CD4-positive, alpha-beta T cell (primary cell): Measurements from ENCODE around the gene EEFSEC. TPM values are rescaled to one million over a fixed set of nuclear protein-coding genes. Genes with fewer than 3 reads are reported as not detected.

Source experiments
- ATAC-seq: fragments of 200-7000 bp; cut with Tn5 transposase; one replicate; pipeline ENCODE4 v1.10.0; 2022; ENCODE audit warnings: mild to moderate bottlenecking; ENCODE audit not compliant: poor library complexity
- CTCF ChIA-PET: fragments of 350-600 bp; sonication (Branson Sonifier 250); formaldehyde crosslinking; loops from one replicate; lab custom pipeline; 2021; ENCODE audit warnings: antibody characterized with exemption, inconsistent platforms; lab: Charles Lee
- POLR2A ChIA-PET: fragments of 350-600 bp; sonication (Branson Sonifier 250); formaldehyde crosslinking; loops from one replicate; lab custom pipeline; 2021; ENCODE audit warnings: antibody characterized with exemption, inconsistent platforms; lab: Charles Lee
- DNase-seq, 14 experiments: peaks; one replicate each; pipeline ENCODE4 v3.0.0-alpha.2; 2013 to 2020; ENCODE audit warnings: mixed read lengths in 2 of 14
- H3K27ac ChIP-seq, 2 donors: one replicate each; pipeline versions ENCODE4 v1.5.1 to v1.7.0; 2013; ENCODE audit warnings: low read length in 2 of 2, low read depth in 1 of 2, mild to moderate bottlenecking in 1 of 2
- H3K27me3 ChIP-seq, 2 experiments: 1 replicate in 1 of 2; 2 replicates in 1 of 2; pipeline versions ENCODE4 v1.6.1 to v1.7.0; 2013; ENCODE audit warnings: low read length in 2 of 2, control low read depth in 1 of 2, mild to moderate bottlenecking in 1 of 2, moderate library complexity in 1 of 2; ENCODE audit not compliant: insufficient read depth in 2 of 2, control insufficient read depth in 1 of 2
- H3K36me3 ChIP-seq: one replicate; pipeline ENCODE4 v1.6.1; 2013; ENCODE audit warnings: low read length, control low read depth; ENCODE audit not compliant: insufficient read depth
- H3K4me1 ChIP-seq: one replicate; pipeline ENCODE4 v1.6.1; 2013; ENCODE audit warnings: low read length, control low read depth; ENCODE audit not compliant: insufficient read depth
- H3K4me3 ChIP-seq: one replicate; pipeline ENCODE4 v1.5.1; 2013; ENCODE audit warnings: mild to moderate bottlenecking, low read length, moderate library complexity
- H3K9me3 ChIP-seq, 2 experiments: 1 replicate in 1 of 2; 2 replicates in 1 of 2; pipeline versions ENCODE4 v1.6.1 to v1.7.0; 2013; ENCODE audit warnings: low read length in 2 of 2, mild to moderate bottlenecking in 2 of 2, control low read depth in 1 of 2, moderate library complexity in 1 of 2; ENCODE audit not compliant: control insufficient read depth in 1 of 2, insufficient read depth in 1 of 2
- H3K27ac Mint-ChIP-seq: one replicate; pipeline ENCODE4 v1.8.0; 2020; ENCODE audit warnings: mixed read lengths
- H3K27me3 Mint-ChIP-seq: one replicate; pipeline ENCODE4 v1.8.0; 2021; ENCODE audit warnings: mixed read lengths
- H3K36me3 Mint-ChIP-seq: one replicate; pipeline ENCODE4 v1.8.0; 2021; ENCODE audit warnings: low read depth, mixed read lengths
- H3K4me1 Mint-ChIP-seq: one replicate; pipeline ENCODE4 v1.8.0; 2021; ENCODE audit warnings: low read depth, mixed read lengths
- H3K4me3 Mint-ChIP-seq: one replicate; pipeline ENCODE4 v1.8.0; 2020; ENCODE audit warnings: mild to moderate bottlenecking, mixed read lengths
- H3K9me3 Mint-ChIP-seq: one replicate; pipeline ENCODE4 v1.8.0; 2020; ENCODE audit warnings: mixed read lengths
- intact Hi-C, 2 experiments: fragments of 100-400 bp; cut with DNase I in 1 of 2; cut with micrococcal nuclease in 1 of 2; formaldehyde crosslinking; loops; one replicate each; pipeline versions ENCODE4 v1.15.1 to v1.9.0; 2023 to 2025; cut with DNase I, micrococcal nuclease
- total RNA-seq, 174 experiments: library from RNA in 2 of 174; stranded (reverse) in 2 of 174; gene quantifications; one replicate each; pipeline ENCODE4 v1.2.3 and lab custom pipeline; 2021 to 2026
- TF ChIP-seq, protein P1 (sequence below): fragments of 200-600 bp; IDR thresholded peaks from one replicate; pipeline ENCODE4 v1.8.0; 2022; ENCODE audit warnings: antibody characterized with exemption, mild to moderate bottlenecking

The EEFSEC gene
- total RNA-seq, 2 experiments from 2014 or later: 13.1 to 13.9 TPM

DNA sequence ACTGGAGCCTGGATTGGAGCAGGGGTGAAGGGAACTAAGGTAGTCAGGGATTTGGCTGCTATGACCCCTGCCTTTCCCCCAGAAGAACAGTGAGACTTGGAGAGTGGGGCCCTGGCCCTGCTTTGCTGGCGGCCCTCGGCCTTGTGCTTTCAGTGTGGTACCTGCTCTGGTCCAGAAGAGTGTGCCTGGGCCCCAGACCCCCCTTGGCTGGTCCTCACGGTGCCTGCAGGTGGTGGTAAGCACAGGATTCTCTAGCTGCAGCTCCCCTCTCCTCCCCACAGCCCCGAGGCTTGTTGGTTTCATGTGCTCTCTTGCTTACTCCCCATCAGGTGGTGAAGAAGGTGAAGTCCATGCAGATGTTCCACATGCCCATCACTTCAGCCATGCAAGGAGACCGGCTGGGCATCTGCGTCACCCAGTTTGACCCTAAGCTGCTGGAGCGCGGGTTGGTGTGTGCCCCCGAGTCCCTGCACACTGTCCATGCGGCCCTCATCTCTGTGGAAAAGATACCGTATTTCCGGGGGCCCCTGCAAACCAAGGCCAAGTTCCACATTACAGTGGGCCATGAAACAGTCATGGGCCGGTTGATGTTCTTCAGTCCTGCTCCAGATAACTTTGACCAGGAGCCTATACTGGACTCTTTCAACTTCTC, 187.7 kb downstream of the EEFSEC start:
- no peak overlapping the region for H3K27ac ChIP-seq
- Mint-ChIP-seq H3K36me3 (peaks cover 56% of the 10 kb centered on the region), H3K9me3 (no peaks in the 10 kb centered on the region)

DNA sequence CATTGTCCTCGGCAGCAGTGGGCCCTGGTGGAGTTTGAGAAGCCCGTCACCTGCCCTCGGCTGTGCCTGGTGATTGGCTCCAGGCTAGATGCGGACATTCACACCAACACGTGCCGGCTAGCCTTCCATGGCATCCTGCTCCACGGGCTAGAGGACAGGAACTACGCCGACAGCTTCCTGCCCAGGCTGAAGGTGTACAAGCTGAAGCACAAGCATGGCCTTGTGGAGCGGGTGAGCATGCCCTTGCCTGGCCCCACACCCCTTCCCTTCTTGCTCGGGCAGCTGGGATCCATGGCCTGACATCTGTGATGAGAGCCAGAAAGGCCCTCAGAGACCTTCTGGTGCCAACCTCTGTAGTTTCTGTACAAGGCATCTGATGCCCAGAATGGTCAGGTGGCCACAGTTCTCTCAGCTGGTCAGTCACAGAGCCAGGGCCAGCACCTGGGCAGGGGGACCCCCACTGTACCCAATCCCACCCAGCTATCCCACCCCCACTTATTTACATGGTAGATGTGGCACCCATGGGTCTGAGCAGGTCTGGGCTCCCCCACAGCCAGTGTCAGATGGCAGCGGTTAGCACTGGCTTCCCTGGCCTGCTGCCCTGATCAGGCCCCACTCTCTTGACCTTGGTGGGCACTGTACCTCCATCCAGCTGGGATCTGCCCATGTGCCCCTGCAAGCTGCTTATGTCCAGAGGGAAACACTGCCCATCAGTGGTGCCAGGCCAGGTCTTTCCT, 188.5 kb downstream of the EEFSEC start:
- H3K4me3 ChIP-seq: no peak overlapping the region
- no peak overlapping the region for H3K27ac Mint-ChIP-seq
- TF ChIP-seq, protein P1, sequence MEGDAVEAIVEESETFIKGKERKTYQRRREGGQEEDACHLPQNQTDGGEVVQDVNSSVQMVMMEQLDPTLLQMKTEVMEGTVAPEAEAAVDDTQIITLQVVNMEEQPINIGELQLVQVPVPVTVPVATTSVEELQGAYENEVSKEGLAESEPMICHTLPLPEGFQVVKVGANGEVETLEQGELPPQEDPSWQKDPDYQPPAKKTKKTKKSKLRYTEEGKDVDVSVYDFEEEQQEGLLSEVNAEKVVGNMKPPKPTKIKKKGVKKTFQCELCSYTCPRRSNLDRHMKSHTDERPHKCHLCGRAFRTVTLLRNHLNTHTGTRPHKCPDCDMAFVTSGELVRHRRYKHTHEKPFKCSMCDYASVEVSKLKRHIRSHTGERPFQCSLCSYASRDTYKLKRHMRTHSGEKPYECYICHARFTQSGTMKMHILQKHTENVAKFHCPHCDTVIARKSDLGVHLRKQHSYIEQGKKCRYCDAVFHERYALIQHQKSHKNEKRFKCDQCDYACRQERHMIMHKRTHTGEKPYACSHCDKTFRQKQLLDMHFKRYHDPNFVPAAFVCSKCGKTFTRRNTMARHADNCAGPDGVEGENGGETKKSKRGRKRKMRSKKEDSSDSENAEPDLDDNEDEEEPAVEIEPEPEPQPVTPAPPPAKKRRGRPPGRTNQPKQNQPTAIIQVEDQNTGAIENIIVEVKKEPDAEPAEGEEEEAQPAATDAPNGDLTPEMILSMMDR: no peak
- ChIA-PET CTCF (no interaction called here), POLR2A (no interaction called here)
- no peaks in the 10 kb centered on the region for H3K27me3 ChIP-seq
- H3K36me3 Mint-ChIP-seq: peaks cover 51% of the 10 kb centered on the region
- no peaks in the 10 kb centered on the region for H3K9me3 Mint-ChIP-seq
- H3K27me3 Mint-ChIP-seq: no peaks in the 10 kb centered on the region
- no peak overlapping the region for H3K4me3 Mint-ChIP-seq
- ATAC-seq (no peak), DNase-seq (no peak)
- H3K4me1 ChIP-seq: no peaks in the 10 kb centered on the region
- H3K27ac ChIP-seq: no peak overlapping the region
- intact Hi-C loops: no loop called here
- H3K36me3 ChIP-seq: peaks cover 36% of the 10 kb centered on the region
- H3K4me1 Mint-ChIP-seq: no peaks in the 10 kb centered on the region
- no peaks in the 10 kb centered on the region for H3K9me3 ChIP-seq

More for the DNA sequence above, 187.7 kb downstream of the EEFSEC start:
- no peaks in the 10 kb centered on the region for H3K27me3 ChIP-seq
- TF ChIP-seq, protein P1: no peak
- intact Hi-C loops: no loop called here
- H3K4me3 ChIP-seq: no peak overlapping the region
- Mint-ChIP-seq H3K4me1 (no peaks in the 10 kb centered on the region), H3K27me3 (no peaks in the 10 kb centered on the region), H3K4me3 (no peak overlapping the region), H3K27ac (no peak overlapping the region)
- no peaks in the 10 kb centered on the region for H3K9me3 ChIP-seq
- DNase-seq (no peak), ATAC-seq (no peak)
- ChIA-PET POLR2A (no interaction called here), CTCF (no interaction called here)
- peaks cover 40% of the 10 kb centered on the region for H3K36me3 ChIP-seq
- no peaks in the 10 kb centered on the region for H3K4me1 ChIP-seq

DNA sequence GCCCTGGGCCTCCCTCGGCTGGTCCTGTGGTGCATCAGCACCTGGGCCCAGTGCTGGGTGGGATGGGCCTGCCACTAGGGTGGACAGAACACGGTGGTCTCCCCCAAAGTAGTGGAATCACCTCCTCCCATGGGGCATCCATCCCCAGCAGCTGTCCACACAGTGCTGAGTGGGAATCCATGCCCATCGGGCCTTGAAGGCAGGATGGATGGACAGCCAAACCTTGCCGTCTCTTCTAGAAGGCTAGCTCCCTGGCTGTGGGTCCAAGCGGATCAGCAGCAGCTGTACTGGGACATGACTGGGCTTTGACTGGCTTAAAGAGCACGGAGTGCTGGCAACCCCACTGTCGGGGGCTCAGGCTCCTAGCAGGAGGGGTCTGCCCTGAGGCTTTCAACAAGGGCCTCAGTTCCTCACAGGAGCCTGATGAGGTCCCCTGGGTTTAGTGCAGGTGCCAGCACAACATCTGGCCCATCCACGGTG, 189.5 kb downstream of the EEFSEC start:
- ATAC-seq (no peak), DNase-seq (no peak)
- Mint-ChIP-seq H3K27ac (no peak overlapping the region), H3K4me3 (no peak overlapping the region), H3K4me1 (peaks cover under 1% of the 10 kb centered on the region), H3K9me3 (no peaks in the 10 kb centered on the region), H3K27me3 (no peaks in the 10 kb centered on the region), H3K36me3 (peaks cover 42% of the 10 kb centered on the region)
- TF ChIP-seq, protein P1: no peak
- H3K4me3 ChIP-seq: no peak overlapping the region
- H3K27ac ChIP-seq: no peak overlapping the region
- CTCF ChIA-PET: no interaction called here
- peaks cover 29% of the 10 kb centered on the region for H3K36me3 ChIP-seq
- H3K4me1 ChIP-seq: no peaks in the 10 kb centered on the region
- POLR2A ChIA-PET: no interaction called here
- H3K27me3 ChIP-seq: no peaks in the 10 kb centered on the region
- intact Hi-C loops: no loop called here
- no peaks in the 10 kb centered on the region for H3K9me3 ChIP-seq
